IMR-90 (cell line): ENCODE data around the gene TMEM121B. TPM values are rescaled to one million over a fixed set of nuclear protein-coding genes. Genes with fewer than 3 reads are reported as not detected.

Experiments used
- ATAC-seq: fragments of 200-7000 bp; cut with Tn5 transposase; 2 replicates; pipeline ENCODE4 v1.9.1; 2020; ENCODE audit warnings: low read depth, mild to moderate bottlenecking, moderate library complexity
- BruUV-seq: library from RNA; stranded (reverse); fragments of 400-500 nt; replicated peaks from 2 replicates; lab custom pipeline; 2021; lab: Mats Ljungman, UMichigan
- CTCF ChIA-PET: fragments of 300-600 bp; formaldehyde crosslinking; extraction: SDS; loops from one replicate; lab custom pipeline; 2021; ENCODE audit warnings: antibody characterized with exemption; lab: Yijun Ruan, JAX
- POLR2A ChIA-PET: fragments of 300-600 bp; sonication (Branson Sonifier 250); formaldehyde crosslinking; loops from one replicate; lab custom pipeline; 2022; ENCODE audit warnings: antibody characterized with exemption; ENCODE audit not compliant: unreplicated experiment; lab: Charles Lee
- DNase-seq: peaks from one replicate; pipeline ENCODE4 v3.0.0; 2013
- H2AFZ ChIP-seq: replicated peaks from 2 replicates; pipeline ENCODE3; 2013; ENCODE audit warnings: low read length, mild to moderate bottlenecking; ENCODE audit not compliant: poor library complexity
- H2AK5ac ChIP-seq: 2 replicates; pipeline ENCODE4 v1.6.1; 2013; ENCODE audit warnings: low read depth, low read length, inconsistent platforms
- H2AK9ac ChIP-seq: replicated peaks from 2 replicates; pipeline ENCODE3; 2013; ENCODE audit warnings: mild to moderate bottlenecking, low read depth, low read length, moderate library complexity; ENCODE audit not compliant: poor library complexity
- H2BK120ac ChIP-seq: 2 replicates; pipeline ENCODE4 v1.6.1; 2013; ENCODE audit warnings: low read depth, low read length, inconsistent platforms
- H2BK15ac ChIP-seq: 3 replicates; pipeline ENCODE4 v1.6.1; 2013; ENCODE audit warnings: low read depth, low read length, inconsistent platforms
- H2BK20ac ChIP-seq: 2 replicates; pipeline ENCODE4 v1.6.1; 2013; ENCODE audit warnings: low read depth, mild to moderate bottlenecking, inconsistent platforms, low read length, moderate library complexity
- H2BK5ac ChIP-seq: 2 replicates; pipeline ENCODE4 v1.6.1; 2013; ENCODE audit warnings: mild to moderate bottlenecking, low read depth, low read length, inconsistent platforms; ENCODE audit not compliant: poor library complexity, severe bottlenecking
- H3K14ac ChIP-seq: replicated peaks from 2 replicates; pipeline ENCODE4 v1.6.1; 2013; ENCODE audit warnings: low read depth, low read length, inconsistent platforms
- H3K18ac ChIP-seq: 2 replicates; pipeline ENCODE4 v1.6.1; 2013; ENCODE audit warnings: low read depth, low read length, control low read depth
- H3K23ac ChIP-seq: 2 replicates; pipeline ENCODE4 v1.6.1; 2013; ENCODE audit warnings: low read depth, low read length, inconsistent platforms
- H3K27ac ChIP-seq: 2 replicates; pipeline ENCODE4 v1.5.1; 2013; ENCODE audit warnings: mild to moderate bottlenecking, control low read depth, low read length; ENCODE audit not compliant: insufficient read depth
- H3K27me3 ChIP-seq: 2 replicates; pipeline ENCODE4 v1.6.1; 2013; ENCODE audit warnings: low read length; ENCODE audit not compliant: control insufficient read depth, insufficient read depth
- H3K36me3 ChIP-seq: 2 replicates; pipeline ENCODE4 v1.6.1; 2013; ENCODE audit warnings: low read length, mixed read lengths; ENCODE audit not compliant: control insufficient read depth, insufficient read depth
- H3K4ac ChIP-seq: 2 replicates; pipeline ENCODE4 v1.6.1; 2013; ENCODE audit warnings: low read depth, low read length, inconsistent platforms
- H3K4me1 ChIP-seq: 2 replicates; pipeline ENCODE4 v1.6.1; 2013; ENCODE audit warnings: low read length, mixed read lengths; ENCODE audit not compliant: control insufficient read depth, insufficient read depth
- H3K4me2 ChIP-seq: 2 replicates; pipeline ENCODE4 v1.6.1; 2013; ENCODE audit warnings: low read depth, mild to moderate bottlenecking, control low read depth, low read length, moderate library complexity
- H3K4me3 ChIP-seq: 2 replicates; pipeline ENCODE4 v1.5.1; 2013; ENCODE audit warnings: low read depth, mild to moderate bottlenecking, control low read depth, low read length, moderate library complexity; ENCODE audit not compliant: insufficient read depth
- H3K56ac ChIP-seq: 2 replicates; pipeline ENCODE4 v1.6.1; 2013; ENCODE audit warnings: low read length, inconsistent platforms; ENCODE audit not compliant: insufficient read depth; ENCODE audit errors: extremely low read depth
- H3K79me1 ChIP-seq, 2 experiments: 2 replicates each; pipeline ENCODE4 v1.6.1; 2013; ENCODE audit warnings: low read length in 2 of 2, inconsistent platforms in 1 of 2, low read depth in 1 of 2
- H3K9ac ChIP-seq: 2 replicates; pipeline ENCODE4 v1.6.1; 2013; ENCODE audit warnings: low read depth, low read length, control low read depth
- H3K9me1 ChIP-seq: 2 replicates; pipeline ENCODE4 v1.6.1; 2013; ENCODE audit warnings: low read length, inconsistent platforms; ENCODE audit not compliant: insufficient read depth
- H3K9me3 ChIP-seq: 2 replicates; pipeline ENCODE4 v1.6.1; 2013; ENCODE audit warnings: low read length; ENCODE audit not compliant: control insufficient read depth, insufficient read depth
- H4K20me1 ChIP-seq: 2 replicates; pipeline ENCODE4 v1.6.1; 2013; ENCODE audit warnings: low read length, inconsistent platforms; ENCODE audit not compliant: insufficient read depth
- H4K5ac ChIP-seq: 2 replicates; pipeline ENCODE4 v1.6.1; 2013; ENCODE audit warnings: mild to moderate bottlenecking, low read depth, low read length, control low read depth
- H4K8ac ChIP-seq, 2 experiments: 2 replicates each; pipeline ENCODE4 v1.6.1; 2013; ENCODE audit warnings: low read depth in 2 of 2, low read length in 2 of 2, control low read depth in 1 of 2, inconsistent platforms in 1 of 2
- H4K91ac ChIP-seq: 2 replicates; pipeline ENCODE4 v1.6.1; 2013; ENCODE audit warnings: low read depth, low read length, inconsistent platforms; ENCODE audit not compliant: insufficient read depth
- CEBPB ChIP-seq: IDR thresholded peaks from 2 replicates; pipeline ENCODE4 v1.6.1; 2012; ENCODE audit warnings: low read depth, low read length, improper control_type of control experiment
- CHD1 ChIP-seq: IDR thresholded peaks from 2 replicates; pipeline ENCODE4 v1.6.1; 2012; ENCODE audit warnings: low read depth, low read length, improper control_type of control experiment
- ELK1 ChIP-seq: fragments of 150-350 bp; IDR thresholded peaks from 2 replicates; pipeline ENCODE4 v1.6.1; 2016; ENCODE audit warnings: low read depth, mild to moderate bottlenecking, low read length, moderate library complexity, borderline replicate concordance
- MXI1 ChIP-seq: IDR thresholded peaks from 2 replicates; pipeline ENCODE4 v1.6.1; 2012; ENCODE audit warnings: low read depth, mild to moderate bottlenecking, low read length, moderate library complexity, borderline replicate concordance
- NFE2L2 ChIP-seq: fragments of 150-350 bp; IDR thresholded peaks from 2 replicates; pipeline ENCODE4 v1.6.1; 2016; ENCODE audit warnings: low read depth, mild to moderate bottlenecking, low read length
- RAD21 ChIP-seq: IDR thresholded peaks from 2 replicates; pipeline ENCODE4 v1.6.1; 2012; ENCODE audit warnings: low read length, improper control_type of control experiment
- RCOR1 ChIP-seq: IDR thresholded peaks from 2 replicates; pipeline ENCODE4 v1.6.1; 2012; ENCODE audit warnings: mild to moderate bottlenecking, low read length, improper control_type of control experiment; ENCODE audit not compliant: insufficient replicate concordance
- WGBS, 2 experiments: methylation state at CpG; one replicate each; pipeline versions ENCODE4 v1.1.5 to v1.1.7; 2013; ENCODE audit warnings: missing lambda C conversion rate in 2 of 2; ENCODE audit not compliant: insufficient read length in 1 of 2; ENCODE audit errors: extremely low coverage in 2 of 2; 5-methylcytosine and 5-hydroxymethylcytosine counted together
- dilution Hi-C: fragments of 300-500 bp; cut with HindIII; formaldehyde crosslinking; loops from one replicate; pipeline ENCODE4 v1.14.3; 2018; ENCODE audit warnings: low sequenced_read_pairs; ENCODE audit not compliant: unreplicated experiment
- in situ Hi-C: fragments of 300-500 bp; cut with MboI; formaldehyde crosslinking; loops from 3 replicates; pipeline ENCODE4 v1.14.3; 2019; ENCODE audit warnings: low sequenced_read_pairs, inconsistent platforms, mixed read lengths
- intact Hi-C: fragments of 100-400 bp; cut with micrococcal nuclease; formaldehyde crosslinking; loops from 2 replicates; pipeline ENCODE4 v1.10.0; 2022
- polyA plus RNA-seq, 3 experiments: library from polyadenylated mRNA; depleted of rRNA; stranded (reverse); fragments of >200 nt; gene quantifications; 2 replicates each; pipeline ENCODE4 v1.2.3, GENCODE V29; 2012; ENCODE audit warnings: low replicate concordance in 1 of 3
- total RNA-seq: library from RNA; depleted of rRNA; stranded (reverse); fragments of >200 nt; gene quantifications from 2 replicates; pipeline ENCODE4 v1.2.3, GENCODE V29; 2012

Gene TMEM121B
- total and polyA plus RNA-seq, 2 of the 4 experiments (the other 2 are of a cell fraction) = under 0.01 to 0.29 TPM

GRCh38 chr22:17157714-17158113 is 36.6 kb upstream of the TMEM121B start:
- H3K9me1 ChIP-seq = no peaks in the 10 kb centered on the region
- no peak for TF ChIP-seq RAD21
- no peak for TF ChIP-seq RCOR1
- no peak for TF ChIP-seq CHD1
- TF ChIP-seq CEBPB = no peak
- TF ChIP-seq NFE2L2 = no peak
- TF ChIP-seq ELK1 = no peak
- no peak for TF ChIP-seq MXI1
- no CpG with 5 or more reads among the region's 3 CpGs for WGBS, 2 experiments
- no peaks in the 10 kb centered on the region for H3K9me3 ChIP-seq
- H3K56ac ChIP-seq = no peak overlapping the region
- no peak overlapping the region for H2BK15ac ChIP-seq
- in situ Hi-C loops (no loop called here), intact Hi-C loops (loop anchor here (2.0 kb wide), 1 partner anchor 73 kb away; the partner anchor contains the start of gene IL17RA), dilution Hi-C loops (no loop called here)
- H4K8ac ChIP-seq = peak overlapping the region in 1 of 2 experiments; percentile 91; a peak in 1 of 4 replicates
- no peaks in the 10 kb centered on the region for H3K36me3 ChIP-seq
- H2BK20ac ChIP-seq = no peak overlapping the region
- H3K27ac ChIP-seq = no peak overlapping the region
- H3K4ac ChIP-seq = no peak overlapping the region
- CTCF ChIA-PET = interaction anchor here (3.7 kb wide), 1 partner anchor 14 kb away, joined by 21 read pairs; no protein-coding TSS in a partner anchor
- no peak overlapping the region for H3K4me2 ChIP-seq
- peaks cover 21 to 34% of the 10 kb centered on the region in 2 experiments for H3K79me1 ChIP-seq
- POLR2A ChIA-PET = no interaction called here
- H3K27me3 ChIP-seq = no peaks in the 10 kb centered on the region
- H3K9ac ChIP-seq = no peak overlapping the region
- H2AFZ ChIP-seq = no peak overlapping the region
- H3K4me3 ChIP-seq = no peak overlapping the region
- DNase-seq (no peak), ATAC-seq (no peak)
- H3K23ac ChIP-seq = no peak overlapping the region
- H2BK5ac ChIP-seq = no peak overlapping the region
- H2BK120ac ChIP-seq = no peak overlapping the region
- no peak overlapping the region for H3K18ac ChIP-seq
- no TSS peak for BruUV-seq
- H2AK5ac ChIP-seq = no peak overlapping the region
- no peak overlapping the region for H2AK9ac ChIP-seq
- peaks cover 10% of the 10 kb centered on the region for H4K20me1 ChIP-seq
- H4K91ac ChIP-seq = no peak overlapping the region
- H3K4me1 ChIP-seq = peaks cover 4% of the 10 kb centered on the region; the same call in 1 of the 2 replicates
- H3K14ac ChIP-seq = no peak overlapping the region
- H4K5ac ChIP-seq = no peak overlapping the region
